GM15510 (cell line): ENCODE data around the gene ETFDH.
A peak's percentile ranks its signal among the peaks of the same experiment; 100 is the strongest.

Experiments
- POLR2A ChIP-seq: IDR thresholded peaks from 3 replicates; pipeline ENCODE4 v1.6.1; 2011; ENCODE audit warnings: borderline replicate concordance; ENCODE audit not compliant: insufficient read length; ENCODE audit errors: extremely low read depth

ETFDH gene

DNA sequence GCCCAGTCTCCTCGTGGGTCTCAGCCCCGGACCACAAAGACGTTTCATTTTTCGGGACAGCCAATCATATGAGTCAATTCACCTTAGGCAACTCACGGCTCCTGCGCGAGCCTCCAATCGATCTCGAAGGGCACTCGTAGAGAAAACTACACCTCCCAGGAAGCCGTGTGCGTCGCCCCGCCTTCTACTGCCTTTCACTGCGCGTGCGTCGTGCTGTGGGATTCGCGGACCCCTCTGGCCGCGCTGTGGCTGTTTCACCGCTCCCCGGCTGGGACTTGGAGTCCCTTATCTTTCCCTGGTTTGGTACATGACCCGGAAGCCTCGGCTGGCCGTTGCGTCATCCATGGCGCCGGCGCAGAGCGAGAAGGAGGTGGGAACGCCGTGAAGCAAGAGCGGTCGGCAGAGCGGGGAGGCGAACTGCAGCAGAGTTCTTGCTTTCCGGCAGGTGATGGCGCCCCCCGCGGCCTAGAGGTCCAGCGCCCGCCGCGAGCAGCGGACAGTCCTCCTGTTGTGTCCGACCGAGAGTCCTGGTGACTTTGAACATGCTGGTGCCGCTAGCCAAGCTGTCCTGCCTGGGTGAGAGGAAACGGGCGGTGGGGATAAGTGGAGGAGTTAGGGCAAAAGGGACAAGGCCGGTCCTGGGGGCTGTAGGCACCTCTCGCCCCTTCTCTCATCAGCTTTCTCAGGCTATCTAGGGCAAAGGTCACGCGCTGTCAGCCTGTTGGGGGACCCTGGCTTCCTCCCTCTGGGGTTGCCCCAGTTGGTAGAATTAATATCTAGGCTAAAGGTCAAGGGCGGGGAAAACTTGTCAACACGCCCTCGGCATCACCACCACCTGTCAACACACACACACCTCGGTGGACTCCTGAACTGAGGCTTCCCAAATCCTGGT is at the start of gene ETFDH:
Gene ETFDH, plus strand, starts transcription at position 382 of the 892 bp plus-strand sequence. Its CDS starts 161 bp downstream, at position 543.
- peak; percentile 45 for TF ChIP-seq POLR2A

DNA sequence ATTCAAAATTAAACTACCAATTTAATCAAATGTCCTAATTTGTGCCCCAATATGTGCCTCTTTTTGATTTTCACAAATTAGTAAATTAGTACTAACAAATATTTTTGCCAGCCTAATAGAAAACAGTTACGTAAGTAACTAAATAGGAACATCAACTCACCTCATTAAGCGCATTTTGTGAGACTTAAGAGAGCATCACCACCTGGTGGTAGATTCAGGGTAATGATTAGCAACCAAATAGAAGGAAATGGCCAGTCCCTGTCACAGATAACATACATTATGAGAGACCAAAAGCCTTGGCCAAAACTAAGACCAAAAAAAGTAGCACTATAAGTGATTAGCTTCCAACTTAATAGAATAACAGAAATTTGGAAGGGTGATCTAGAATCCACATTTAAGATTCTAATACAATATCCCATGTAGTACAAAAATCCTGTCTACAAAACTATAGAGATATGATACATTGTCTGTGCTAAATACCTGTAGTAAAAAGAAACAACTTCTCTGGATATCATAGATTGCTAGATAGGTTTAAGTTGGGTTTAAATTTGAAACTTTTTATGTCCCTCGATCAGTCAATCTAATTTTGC is 47.1 kb upstream of the ETFDH start:
- no peak for TF ChIP-seq POLR2A

DNA sequence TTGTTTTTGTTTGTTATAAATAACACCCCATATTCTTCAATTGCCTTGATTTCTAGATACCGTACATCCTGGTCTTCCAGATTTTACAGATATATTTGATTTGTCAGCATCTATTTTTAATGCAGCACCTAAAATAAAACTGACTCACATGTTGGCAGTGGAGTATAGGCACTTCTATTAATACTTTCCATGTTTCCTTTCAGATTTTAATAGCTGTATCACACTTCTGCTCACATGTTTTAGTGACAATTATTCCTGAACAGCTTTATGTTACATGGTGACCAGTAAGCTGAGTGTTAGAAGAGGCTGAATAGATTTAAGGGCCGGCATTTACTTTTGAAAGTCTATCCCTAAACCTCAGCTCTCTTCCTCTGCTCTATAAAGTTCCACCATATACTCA is 46.6 kb upstream of the ETFDH start:
- no peak for TF ChIP-seq POLR2A

DNA sequence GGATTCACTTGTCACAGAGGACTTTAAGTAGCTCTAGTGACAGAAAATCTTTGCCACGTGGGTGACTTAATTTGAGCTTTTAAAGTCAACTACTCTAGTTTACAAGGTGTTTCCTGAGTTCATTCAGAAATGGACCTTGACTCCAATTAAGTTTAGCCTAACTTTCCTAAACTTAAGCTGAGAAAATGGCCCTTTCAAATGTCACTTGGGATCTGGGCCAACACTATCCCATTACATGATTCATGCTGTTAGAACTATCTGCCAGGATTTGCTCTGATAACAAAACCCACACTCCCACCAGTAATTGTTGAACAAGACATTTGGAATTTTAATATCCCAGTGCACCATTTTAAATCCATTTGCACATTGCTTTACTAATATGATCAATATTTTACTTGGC is 41.2 kb upstream of the ETFDH start:
- no peak for TF ChIP-seq POLR2A

DNA sequence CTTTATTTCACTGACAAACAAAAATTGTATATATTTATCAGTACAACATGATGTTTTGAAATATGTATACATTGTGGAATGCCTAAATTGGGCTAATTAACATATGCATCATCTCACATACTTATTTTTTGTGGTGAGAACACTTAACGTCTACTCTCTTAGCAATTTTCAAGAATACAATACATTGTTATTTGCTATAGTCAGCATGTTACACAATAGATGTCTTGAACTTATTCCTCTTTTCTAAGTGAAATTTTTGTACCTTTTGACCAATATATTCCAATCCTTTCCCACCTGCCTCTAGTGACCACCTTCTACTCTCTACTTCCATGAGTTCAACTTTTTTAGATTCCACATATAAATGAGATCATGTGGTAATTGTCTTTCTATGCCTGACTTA is 35.5 kb upstream of the ETFDH start:
- no peak for TF ChIP-seq POLR2A

DNA sequence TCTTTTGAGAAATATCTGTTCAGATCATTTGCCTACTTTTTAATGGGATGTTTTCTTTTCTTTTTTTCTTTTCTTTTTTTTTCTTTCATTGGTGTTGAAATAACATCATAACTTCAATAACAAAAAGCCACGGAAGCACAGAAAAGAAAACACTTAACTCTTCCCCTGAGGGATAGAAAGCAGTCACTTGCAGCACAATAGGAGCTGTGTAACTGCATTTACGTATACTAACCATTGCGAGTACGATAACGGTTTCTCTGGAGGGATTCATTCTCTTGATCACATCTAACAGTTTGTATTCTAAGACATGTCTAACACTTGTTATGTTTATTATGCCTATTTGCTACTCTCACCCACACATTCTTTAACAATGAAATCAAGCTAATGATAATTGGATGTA is 27.7 kb upstream of the ETFDH start:
- TF ChIP-seq POLR2A = no peak

DNA sequence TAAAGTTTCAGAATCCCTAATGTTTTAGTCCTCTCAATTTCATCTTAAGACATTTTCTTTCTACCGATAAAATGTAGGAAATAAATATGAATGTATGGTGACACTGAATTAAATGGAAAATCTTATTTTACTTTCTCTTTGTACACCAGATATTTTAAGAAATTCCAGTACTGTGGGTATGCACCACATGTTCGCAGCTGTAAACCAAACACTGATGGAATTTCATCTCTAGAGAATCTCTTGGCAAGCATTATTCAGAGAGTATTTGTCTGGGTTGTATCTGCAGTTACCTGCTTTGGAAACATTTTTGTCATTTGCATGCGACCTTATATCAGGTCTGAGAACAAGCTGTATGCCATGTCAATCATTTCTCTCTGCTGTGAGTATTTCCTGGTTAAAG is 27.3 kb upstream of the ETFDH start:
- TF ChIP-seq POLR2A = no peak

DNA sequence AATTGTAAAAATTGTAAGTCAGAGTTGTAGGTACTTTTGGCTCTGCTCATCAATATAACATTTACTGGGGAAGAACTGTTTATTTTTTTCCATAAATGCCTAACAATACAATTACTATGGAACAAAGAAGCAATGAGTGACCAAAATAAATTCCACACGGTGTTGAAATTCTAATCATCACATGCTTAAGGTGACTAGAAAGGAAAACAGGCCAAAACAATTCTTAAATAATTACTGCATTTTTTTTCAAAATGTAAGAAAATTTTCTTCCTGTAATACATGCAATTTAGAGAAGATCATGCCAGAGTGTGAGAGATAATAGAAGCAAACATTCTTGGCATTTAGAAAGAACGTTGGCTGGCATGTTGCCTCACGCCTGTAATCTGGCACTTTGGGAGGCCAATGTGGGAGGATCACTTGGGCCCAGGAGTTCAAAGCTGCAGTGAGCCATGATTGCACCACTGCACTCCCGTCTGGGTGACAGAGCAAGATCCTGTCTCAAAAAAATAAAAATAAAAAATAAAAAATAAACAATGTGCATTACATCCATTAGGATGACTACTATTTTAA is 22.9 kb upstream of the ETFDH start:
- TF ChIP-seq POLR2A = no peak

DNA sequence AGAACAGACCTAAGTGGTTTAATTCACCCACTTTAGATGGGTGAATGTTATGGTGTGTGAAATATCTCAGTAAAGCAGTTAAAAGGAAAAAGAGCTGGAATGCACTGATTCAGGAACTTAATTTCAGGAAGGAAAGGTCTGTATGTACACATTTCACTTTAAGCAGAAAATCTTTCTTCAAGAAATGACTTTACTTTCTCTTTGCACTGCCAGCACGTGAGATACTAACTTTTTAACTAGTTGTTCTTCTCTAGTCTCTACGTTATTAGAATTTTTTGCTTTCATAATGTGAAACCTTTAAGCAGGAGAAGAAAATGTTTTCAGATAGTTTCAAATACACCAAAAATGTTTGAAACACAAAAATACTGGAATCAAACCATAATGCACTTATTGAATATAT is 19.2 kb upstream of the ETFDH start:
- TF ChIP-seq POLR2A = no peak

DNA sequence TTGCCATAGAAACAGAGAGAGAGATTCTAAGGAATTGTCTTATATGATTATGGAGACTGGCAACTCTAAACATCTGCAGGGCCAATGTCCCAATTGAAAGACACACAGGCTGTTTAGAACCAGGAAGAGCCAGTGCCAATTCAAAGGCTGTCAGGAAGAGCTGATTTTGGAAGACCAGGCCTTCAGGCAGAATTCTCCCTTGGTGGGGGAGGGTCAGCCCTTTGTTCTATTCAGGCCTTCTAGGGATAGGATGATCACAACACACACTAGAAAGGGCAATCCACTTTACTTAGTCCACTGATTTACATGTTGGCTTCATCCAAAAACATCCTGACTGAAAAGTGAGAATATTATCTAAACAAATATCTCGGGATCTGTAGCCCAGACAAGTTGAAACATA is 15.7 kb upstream of the ETFDH start:
- TF ChIP-seq POLR2A = no peak

DNA sequence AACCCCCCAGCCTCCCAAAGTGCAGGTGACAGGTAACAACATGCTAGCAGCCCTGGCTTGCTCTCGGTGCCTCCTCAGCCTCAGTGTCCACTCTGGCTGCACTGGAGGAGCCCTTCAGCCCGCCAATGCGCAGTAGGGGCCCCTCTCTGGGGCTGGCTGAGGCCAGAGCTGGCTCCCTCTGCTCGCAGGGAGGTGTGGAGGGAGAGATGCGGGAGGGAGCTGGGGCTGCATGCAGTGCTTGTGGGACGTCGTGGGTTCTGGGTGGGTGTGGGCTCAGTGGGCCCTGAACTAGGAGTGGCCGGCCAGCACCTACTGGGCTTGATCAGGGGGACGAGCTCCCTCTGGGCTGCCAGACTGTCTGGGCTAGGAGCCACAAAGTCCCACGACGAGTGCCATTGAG is 14.8 kb upstream of the ETFDH start:
- TF ChIP-seq POLR2A = no peak

DNA sequence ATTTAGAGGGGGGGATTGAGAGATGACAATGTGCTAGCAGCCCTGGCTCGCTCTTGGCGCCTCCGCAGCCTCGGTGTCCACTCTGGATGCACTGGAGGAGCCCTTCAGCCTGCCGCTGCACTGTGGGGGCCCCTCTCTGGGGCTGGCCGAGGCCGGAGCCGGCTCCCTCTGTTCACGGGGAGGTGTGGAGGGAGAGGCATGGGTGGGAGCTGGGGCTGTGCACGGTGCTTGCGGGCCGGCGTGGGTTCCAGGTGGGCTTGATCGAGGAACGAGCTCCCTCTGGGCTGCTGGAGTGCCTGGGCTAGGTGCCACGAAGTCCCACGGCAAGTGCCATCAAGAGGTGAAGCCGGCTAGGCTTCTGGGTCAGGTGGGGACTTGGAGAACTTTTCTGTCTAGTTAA is 7.3 kb upstream of the ETFDH start:
- no peak for TF ChIP-seq POLR2A

DNA sequence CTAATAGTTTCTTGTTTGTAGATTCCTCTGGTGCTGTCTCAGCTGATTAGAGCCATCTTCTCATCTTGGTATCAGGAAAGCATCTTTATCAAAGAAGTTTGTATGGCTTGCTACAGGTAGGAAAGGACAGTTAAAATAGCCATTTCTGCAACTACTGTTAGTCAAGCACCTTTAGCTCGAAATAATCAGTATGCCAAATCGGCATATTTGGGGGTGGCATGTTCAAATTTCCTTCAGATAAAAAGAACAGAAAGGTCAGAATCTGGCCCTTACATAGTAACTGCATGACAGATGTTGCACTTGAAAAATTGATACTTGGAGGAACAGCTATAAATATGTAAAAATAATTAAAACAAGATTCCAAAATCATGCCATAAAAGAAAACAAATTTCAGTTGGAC is 5.2 kb upstream of the ETFDH start:
- no peak for TF ChIP-seq POLR2A

DNA sequence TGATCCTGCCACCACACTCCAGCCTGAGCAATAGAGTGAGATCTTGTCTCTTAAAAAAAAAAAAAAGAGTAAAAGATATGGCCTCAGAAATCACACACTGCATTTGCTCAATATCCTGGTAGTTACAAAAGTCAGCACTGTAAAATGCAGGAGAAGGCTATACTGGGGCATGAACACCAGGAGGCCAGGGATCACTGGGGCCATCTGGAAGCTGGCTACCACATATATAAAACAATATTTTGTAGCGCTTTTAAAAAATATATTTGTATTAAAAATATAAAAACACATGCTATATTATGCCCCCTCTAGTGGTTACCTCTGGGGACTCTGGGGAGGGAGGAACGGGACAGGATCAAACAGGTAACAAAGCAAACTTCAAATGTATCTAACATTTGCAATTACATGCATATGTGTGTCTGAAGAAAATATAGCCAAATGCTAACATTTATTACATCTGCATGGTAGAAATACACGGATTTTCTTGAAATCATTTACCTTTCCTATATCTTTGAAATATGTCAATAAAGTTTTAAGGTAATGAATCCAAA is 4.4 kb upstream of the ETFDH start:
- TF ChIP-seq POLR2A = no peak

DNA sequence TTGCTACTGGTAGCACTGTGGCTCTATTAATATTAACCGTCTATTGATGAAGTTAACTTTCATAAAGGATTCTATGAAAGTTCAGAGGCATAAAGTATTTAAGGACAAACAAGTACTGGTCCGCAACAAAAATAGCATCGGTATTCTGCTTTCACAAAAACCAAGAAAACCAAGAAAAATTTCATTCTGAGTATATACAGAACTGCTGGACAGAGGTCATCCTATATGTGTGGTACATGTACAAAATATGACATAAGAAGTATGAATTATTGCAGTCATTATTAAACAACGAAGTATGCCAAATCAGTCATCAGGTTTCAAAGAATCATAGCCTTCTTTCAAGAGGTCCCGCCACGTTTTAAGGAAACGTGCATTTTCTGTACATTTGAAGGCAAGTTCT is 2.8 kb upstream of the ETFDH start:
- no peak for TF ChIP-seq POLR2A
